ENCODE data around the gene BAHCC1. TPM values are rescaled to one million over a fixed set of nuclear protein-coding genes. Genes with fewer than 3 reads are reported as not detected.

The BAHCC1 gene
- total and polyA plus RNA-seq, 9 of the 15 experiments (the other 6 are each of a cell fraction or from before 2014, with no cell fraction given) = 0.14 to 26.9 (median 5.0) TPM

DNA sequence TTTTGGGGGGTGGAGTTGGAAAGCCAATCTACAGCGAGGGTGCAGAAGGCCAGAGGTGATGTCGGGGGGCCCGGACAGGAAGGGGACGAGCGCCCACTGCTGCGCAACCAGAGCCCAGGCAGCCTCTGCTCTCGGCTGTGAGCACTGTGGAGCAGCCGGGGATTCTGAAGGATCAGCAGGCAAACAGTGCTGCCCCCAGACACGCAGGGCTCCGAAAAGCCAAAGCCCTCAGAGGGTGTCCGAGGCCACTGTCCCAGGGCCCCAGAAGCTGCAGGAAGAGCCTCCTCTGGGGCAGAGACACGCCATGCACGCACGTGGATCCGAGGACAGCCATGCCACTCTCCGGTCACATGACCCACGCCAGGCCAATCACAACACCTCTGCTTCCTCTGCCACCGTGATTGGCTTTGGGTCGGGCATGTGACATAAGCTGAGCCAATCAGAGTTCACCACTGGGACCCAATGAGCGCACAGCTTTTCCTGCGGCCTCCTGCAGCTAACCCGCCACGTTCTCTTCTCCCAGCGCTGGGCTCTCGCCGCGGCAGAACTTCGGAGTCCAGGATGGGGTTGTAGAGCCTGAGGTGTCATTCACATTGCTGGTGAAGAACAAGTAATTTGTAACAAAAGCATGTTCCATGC lies 76.7 kb downstream of the BAHCC1 start:
- DNase-seq (ENCODE audit: extremely low read depth in 1 of 4, low spot score in 3 of 4) (peak; percentile 95 to 99 (median 98)), ATAC-seq (peak; percentile 99), FAIRE-seq (peak; percentile 100)
- Histone ChIP-seq H4K20me1 (replicated peaks; ENCODE audit: control insufficient read depth, insufficient read depth, low read length) (no peaks in the 10 kb centered on the region), H3K79me2 (ENCODE audit: control insufficient read depth, insufficient read depth, low read length) (no peaks in the 10 kb centered on the region), H3K9ac (ENCODE audit: insufficient read depth in 1 of 2, low read depth in 2 of 2, low read length in 2 of 2) (peak overlapping the region; percentile 62 to 87), H3K9me3 (replicated peaks; ENCODE audit: control insufficient read depth, insufficient read depth, low read depth, low read length) (no peaks in the 10 kb centered on the region), H3K36me3 (ENCODE audit: control insufficient read depth, insufficient read depth, low read length) (no peaks in the 10 kb centered on the region), H3K9me1 (ENCODE audit: control insufficient read depth, insufficient read depth, low read length) (no peaks in the 10 kb centered on the region), H2AFZ (ENCODE audit: low read depth, low read length) (peak overlapping the region; percentile 95), H3K27me3 (ENCODE audit: control insufficient read depth in 2 of 2, insufficient read depth in 2 of 2, low read length in 2 of 2) (no peaks in the 10 kb centered on the region), H3K4me3 (peak overlapping the region; percentile 19; the same call in 1 of the 2 replicates), H3K4me2 (ENCODE audit: insufficient read depth, low read length) (peak overlapping the region; percentile 67), H3K27ac (ENCODE audit: extremely low read depth, low read depth, low read length) (peak overlapping the region; percentile 81), H3K4me1 (replicated peaks in 1 of 2; ENCODE audit: control insufficient read depth in 2 of 2, insufficient read depth in 2 of 2, low read length in 2 of 2) (peaks cover 0 to 45% of the 10 kb centered on the region in 2 experiments; a peak in 3 of 5 replicates)
- ChIA-PET POLR2A (interaction anchor here (0.6 to 3.2 kb wide), 9 partner anchors 9 to 242 kb away, joined by 3 to 18 read pairs (median 3); no protein-coding TSS in a partner anchor), CTCF (ENCODE audit: low intra/inter-chr PET ratio) (interaction anchor here (0.9 kb wide), 1 partner anchor 100 kb away, joined by 5 read pairs; no protein-coding TSS in a partner anchor)
- no TSS peak for BruUV-seq (replicated peaks)
- 30% methylated on average over 26 of the region's 28 CpGs for WGBS (ENCODE audit: insufficient coverage, low coverage, missing lambda C conversion rate)
- intact Hi-C loops (cut with micrococcal nuclease) = no loop called here
- in situ Hi-C loops (cut with MboI) = no loop called here
- TF ChIP-seq, protein P1, sequence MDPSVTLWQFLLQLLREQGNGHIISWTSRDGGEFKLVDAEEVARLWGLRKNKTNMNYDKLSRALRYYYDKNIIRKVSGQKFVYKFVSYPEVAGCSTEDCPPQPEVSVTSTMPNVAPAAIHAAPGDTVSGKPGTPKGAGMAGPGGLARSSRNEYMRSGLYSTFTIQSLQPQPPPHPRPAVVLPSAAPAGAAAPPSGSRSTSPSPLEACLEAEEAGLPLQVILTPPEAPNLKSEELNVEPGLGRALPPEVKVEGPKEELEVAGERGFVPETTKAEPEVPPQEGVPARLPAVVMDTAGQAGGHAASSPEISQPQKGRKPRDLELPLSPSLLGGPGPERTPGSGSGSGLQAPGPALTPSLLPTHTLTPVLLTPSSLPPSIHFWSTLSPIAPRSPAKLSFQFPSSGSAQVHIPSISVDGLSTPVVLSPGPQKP (CRISPR knock-in tag; IDR thresholded peaks at IDR 0.05) = no peak
- TF ChIP-seq NR4A1 (CRISPR knock-in tag; IDR thresholded peaks at IDR 0.05) (peak; percentile 82; the same call in 1 of the 2 replicates), NR4A1 (tag; IDR thresholded peaks at IDR 0.05) (peak; percentile 74), TOE1 (IDR thresholded peaks at IDR 0.05; ENCODE audit: borderline replicate concordance) (peak; percentile 99), TOE1 (CRISPR knock-in tag; IDR thresholded peaks at IDR 0.05; ENCODE audit: borderline replicate concordance, low read depth) (peak; percentile 69; the same call in 1 of the 2 replicates), MEF2A (IDR thresholded peaks at IDR 0.05; ENCODE audit: control insufficient read depth, low read depth, low read length) (no peak), CBFA2T3 (IDR thresholded peaks at IDR 0.05) (0 out of 2 replicates have a peak, but pooled peaks have one; percentile 13), FOXK2 (conservative IDR thresholded peaks at IDR 0.05 in 1 of 2, IDR thresholded peaks at IDR 0.05 in 1 of 2; ENCODE audit: low read depth in 2 of 2) (peak in 1 of 2 experiments; percentile 81; a peak in 2 of 4 replicates), ZNF23 (CRISPR knock-in tag; IDR thresholded peaks at IDR 0.05) (no peak), PTBP1 (IDR thresholded peaks at IDR 0.05; ENCODE audit: low read depth, low read length) (no peak), ZNF717 (CRISPR knock-in tag; IDR thresholded peaks at IDR 0.05) (no peak), COPS2 (conservative IDR thresholded peaks at IDR 0.05) (no peak), FOXK1 (CRISPR knock-in tag; IDR thresholded peaks at IDR 0.05; ENCODE audit: borderline replicate concordance) (peak; percentile 95), POLR2H (tag; IDR thresholded peaks at IDR 0.05; ENCODE audit: low read depth) (no peak), EWSR1 (IDR thresholded peaks at IDR 0.05; ENCODE audit: borderline replicate concordance, low read depth, partially characterized antibody) (no peak), CHD4 (IDR thresholded peaks at IDR 0.05; ENCODE audit: insufficient read depth, insufficient replicate concordance, low read depth, low read length, poor library complexity, severe bottlenecking) (no peak)
- TF ChIP-seq, protein P2, sequence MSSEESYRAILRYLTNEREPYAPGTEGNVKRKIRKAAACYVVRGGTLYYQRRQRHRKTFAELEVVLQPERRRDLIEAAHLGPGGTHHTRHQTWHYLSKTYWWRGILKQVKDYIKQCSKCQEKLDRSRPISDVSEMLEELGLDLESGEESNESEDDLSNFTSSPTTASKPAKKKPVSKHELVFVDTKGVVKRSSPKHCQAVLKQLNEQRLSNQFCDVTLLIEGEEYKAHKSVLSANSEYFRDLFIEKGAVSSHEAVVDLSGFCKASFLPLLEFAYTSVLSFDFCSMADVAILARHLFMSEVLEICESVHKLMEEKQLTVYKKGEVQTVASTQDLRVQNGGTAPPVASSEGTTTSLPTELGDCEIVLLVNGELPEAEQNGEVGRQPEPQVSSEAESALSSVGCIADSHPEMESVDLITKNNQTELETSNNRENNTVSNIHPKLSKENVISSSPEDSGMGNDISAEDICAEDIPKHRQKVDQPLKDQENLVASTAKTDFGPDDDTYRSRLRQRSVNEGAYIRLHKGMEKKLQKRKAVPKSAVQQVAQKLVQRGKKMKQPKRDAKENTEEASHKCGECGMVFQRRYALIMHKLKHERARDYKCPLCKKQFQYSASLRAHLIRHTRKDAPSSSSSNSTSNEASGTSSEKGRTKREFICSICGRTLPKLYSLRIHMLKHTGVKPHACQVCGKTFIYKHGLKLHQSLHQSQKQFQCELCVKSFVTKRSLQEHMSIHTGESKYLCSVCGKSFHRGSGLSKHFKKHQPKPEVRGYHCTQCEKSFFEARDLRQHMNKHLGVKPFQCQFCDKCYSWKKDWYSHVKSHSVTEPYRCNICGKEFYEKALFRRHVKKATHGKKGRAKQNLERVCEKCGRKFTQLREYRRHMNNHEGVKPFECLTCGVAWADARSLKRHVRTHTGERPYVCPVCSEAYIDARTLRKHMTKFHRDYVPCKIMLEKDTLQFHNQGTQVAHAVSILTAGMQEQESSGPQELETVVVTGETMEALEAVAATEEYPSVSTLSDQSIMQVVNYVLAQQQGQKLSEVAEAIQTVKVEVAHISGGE (CRISPR knock-in tag; IDR thresholded peaks at IDR 0.05) = no peak; a peak in 1 of 6 replicates
